ENCODE results near the gene TXNDC15.

Gene TXNDC15

DNA sequence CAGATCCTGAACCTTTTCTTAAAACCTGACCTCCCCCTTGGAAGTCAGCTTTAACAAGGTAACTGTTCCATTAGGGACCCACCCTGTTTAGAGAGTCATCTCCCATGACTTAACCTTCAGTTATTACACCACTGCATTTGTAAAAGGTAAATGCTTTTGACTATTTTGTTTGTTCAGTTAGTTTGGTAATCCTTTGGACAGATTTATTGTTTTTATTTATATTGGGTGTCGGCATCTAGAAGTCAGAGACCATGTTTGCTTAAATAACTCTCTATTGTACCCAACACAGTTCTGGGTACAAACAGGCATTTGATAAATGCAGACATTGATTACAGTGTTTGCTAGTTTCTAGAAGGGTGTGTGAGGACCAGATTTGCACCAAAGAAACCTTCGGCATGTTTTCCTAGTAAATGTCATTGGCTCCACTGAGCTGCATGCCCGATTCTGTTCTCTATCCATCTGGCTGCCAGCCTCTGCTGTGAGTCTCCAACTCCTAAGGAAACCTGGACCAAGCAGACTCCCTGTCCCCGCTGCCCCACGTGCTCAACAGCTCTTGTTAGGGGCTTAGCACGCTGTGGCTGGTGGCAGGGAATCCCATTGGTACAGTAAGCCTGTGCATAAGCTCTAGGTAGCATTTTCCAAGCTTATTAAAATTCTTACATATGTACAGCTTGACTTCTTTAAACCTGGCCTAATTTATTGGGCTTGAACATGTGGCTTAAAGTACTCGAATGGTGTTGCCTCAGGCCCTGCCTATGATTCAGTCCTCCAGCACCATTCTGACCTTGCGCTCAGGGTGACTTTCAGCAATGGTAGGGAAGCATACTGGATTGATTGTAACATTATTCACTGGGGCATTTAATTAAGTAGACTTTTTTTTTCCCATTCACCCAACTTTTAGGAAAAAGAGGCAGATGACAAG lies 37.4 kb downstream of the TXNDC15 start:
- no peak for TF ChIP-seq CTCF (IDR thresholded peaks at IDR 0.05; ENCODE audit: low read depth, low read length)
- H3K4me3 ChIP-seq (ENCODE audit: low read depth, low read length) = no peak overlapping the region
- DNase-seq (ENCODE audit: low read depth, low spot score) = no peak
- in situ Hi-C loops (cut with HindIII; ENCODE audit: low sequenced_read_pairs) = no loop called here

GRCh38 chr5:134913254-134913653 lies 39.1 kb downstream of the TXNDC15 start:
- in situ Hi-C loops (cut with HindIII; ENCODE audit: low sequenced_read_pairs) = no loop called here

DNA sequence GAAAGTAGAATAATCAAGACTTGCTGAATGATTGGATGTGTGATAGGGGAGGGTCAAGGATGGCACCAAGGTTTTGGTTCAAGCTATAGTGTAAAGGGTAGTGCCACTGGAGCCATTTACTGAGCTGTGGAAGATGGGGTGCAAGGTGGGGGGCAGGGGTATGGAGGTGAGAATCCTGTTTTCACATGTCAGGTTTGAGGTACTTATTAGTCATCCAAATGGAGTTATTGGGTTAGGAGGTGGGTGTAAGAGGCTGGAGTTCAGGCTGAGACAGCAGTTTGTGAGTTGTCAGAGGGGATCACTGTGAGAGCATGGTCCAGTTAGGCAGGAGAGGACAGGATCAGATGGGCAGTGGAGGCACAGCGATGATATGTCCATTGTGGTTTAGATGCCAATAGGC lies 39.6 kb downstream of the TXNDC15 start:
- no peak overlapping the region for H3K4me3 ChIP-seq (ENCODE audit: low read depth, low read length)
- no peak for TF ChIP-seq CTCF (IDR thresholded peaks at IDR 0.05; ENCODE audit: low read depth, low read length)
- DNase-seq (ENCODE audit: low read depth, low spot score) = no peak
- in situ Hi-C loops (cut with HindIII; ENCODE audit: low sequenced_read_pairs) = no loop called here

More at GRCh38 chr5:134913254-134913653, 39.1 kb downstream of the TXNDC15 start:
- TF ChIP-seq CTCF (IDR thresholded peaks at IDR 0.05; ENCODE audit: low read depth, low read length) = no peak
- no peak overlapping the region for H3K4me3 ChIP-seq (ENCODE audit: low read depth, low read length)
- no peak for DNase-seq (ENCODE audit: low read depth, low spot score)

DNA sequence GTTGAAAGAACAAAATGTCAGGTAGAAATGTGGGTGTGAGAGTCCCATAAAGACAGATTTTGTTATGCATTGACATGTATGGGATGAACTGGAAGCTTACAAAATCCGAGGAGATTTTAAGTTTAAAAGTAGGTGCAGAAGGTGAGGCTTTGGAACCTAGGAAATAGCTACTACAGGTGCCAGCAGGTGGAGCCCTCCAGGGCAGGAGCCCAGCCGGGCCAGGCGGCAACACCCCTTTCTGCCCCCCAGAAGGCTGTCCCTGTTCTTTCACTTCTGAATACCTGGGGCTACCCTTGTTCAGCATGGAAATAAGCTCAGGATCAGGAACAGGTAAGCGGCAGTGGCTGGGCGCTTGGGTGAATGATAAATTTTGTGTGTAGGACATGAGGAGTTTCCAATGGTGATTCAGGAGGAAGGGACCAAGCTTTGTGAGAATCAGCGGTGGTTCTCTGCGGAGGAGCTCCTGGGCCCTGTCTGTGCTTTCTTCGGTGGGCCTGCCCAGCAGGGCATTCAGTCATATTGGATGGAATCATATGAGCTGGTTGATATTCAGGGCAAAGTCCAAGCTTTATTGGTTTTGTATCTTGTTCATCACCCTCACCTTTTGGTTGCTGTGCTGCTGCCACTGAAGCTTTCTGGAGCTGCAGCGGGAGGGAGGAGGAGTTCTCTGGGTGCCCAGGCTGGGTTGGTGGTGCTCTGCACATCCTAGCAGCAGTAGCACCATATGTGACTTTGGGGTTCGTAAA lies 43.1 kb downstream of the TXNDC15 start:
- in situ Hi-C loops (cut with HindIII; ENCODE audit: low sequenced_read_pairs) = no loop called here
- TF ChIP-seq CTCF (IDR thresholded peaks at IDR 0.05; ENCODE audit: low read depth, low read length) = peak; percentile 21
- no peak overlapping the region for H3K4me3 ChIP-seq (ENCODE audit: low read depth, low read length)
- no peak for DNase-seq (ENCODE audit: low read depth, low spot score)

DNA sequence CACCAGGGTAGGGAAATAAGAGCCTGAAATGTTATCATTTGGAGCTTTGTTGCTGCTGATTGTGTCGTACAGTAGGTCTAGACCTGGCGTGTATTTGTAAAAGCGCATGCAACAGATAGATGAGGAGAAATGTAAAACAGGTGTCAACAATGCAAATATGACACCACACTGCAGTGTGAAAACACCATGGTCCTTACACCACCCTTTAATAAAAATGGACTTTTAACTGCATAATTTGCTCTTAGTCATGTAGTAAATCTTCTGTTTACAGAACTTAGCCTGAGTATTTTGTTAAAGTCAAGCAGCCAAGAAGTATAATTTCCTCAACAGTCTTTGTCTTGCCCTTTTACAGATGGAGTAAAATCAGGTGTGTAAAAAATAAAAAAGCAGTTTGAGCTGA lies 44.7 kb downstream of the TXNDC15 start:
- no peak for TF ChIP-seq CTCF (IDR thresholded peaks at IDR 0.05; ENCODE audit: low read depth, low read length)
- DNase-seq (ENCODE audit: low read depth, low spot score) = no peak
- in situ Hi-C loops (cut with HindIII; ENCODE audit: low sequenced_read_pairs) = no loop called here
- H3K4me3 ChIP-seq (ENCODE audit: low read depth, low read length) = no peak overlapping the region

GRCh38 chr5:134920848-134921575 lies 46.8 kb downstream of the TXNDC15 start:
- no peak overlapping the region for H3K4me3 ChIP-seq (ENCODE audit: low read depth, low read length)
- in situ Hi-C loops (cut with HindIII; ENCODE audit: low sequenced_read_pairs) = no loop called here
- no peak for DNase-seq (ENCODE audit: low read depth, low spot score)
- no peak for TF ChIP-seq CTCF (IDR thresholded peaks at IDR 0.05; ENCODE audit: low read depth, low read length)
